K562 (cell line): Measurements from ENCODE around the gene GIPR. TPM values are rescaled to one million over a fixed set of nuclear protein-coding genes. Genes with fewer than 3 reads are reported as not detected.

Experiments used
- ARNT ChIP-seq, 2 experiments: fragments of 450-650 bp; IDR thresholded peaks; 2 replicates each; pipeline ENCODE4 v1.6.1; 2016; ENCODE audit warnings: mild to moderate bottlenecking in 1 of 2
- CSDE1 ChIP-seq, 2 experiments: fragments of 450-650 bp; IDR thresholded peaks; 2 replicates each; pipeline ENCODE4 v1.6.1; 2016; ENCODE audit warnings: mild to moderate bottlenecking in 1 of 2
- FOXK2 ChIP-seq, 2 experiments: fragments of 450-650 bp; IDR thresholded peaks in 1 of 2; conservative IDR thresholded peaks in 1 of 2; 2 replicates each; pipeline ENCODE4 v1.6.1; 2016; ENCODE audit warnings: low read depth in 2 of 2, mild to moderate bottlenecking in 1 of 2
- HDAC1 ChIP-seq, 2 experiments: fragments of 450-650 bp; IDR thresholded peaks; 2 replicates each; pipeline ENCODE4 v1.6.1; 2016 to 2017; ENCODE audit warnings: inconsistent platforms in 1 of 2, mild to moderate bottlenecking in 1 of 2, moderate library complexity in 1 of 2
- JUND ChIP-seq, 2 experiments: IDR thresholded peaks; 2 replicates in 1 of 2; 3 replicates in 1 of 2; pipeline ENCODE4 v1.6.1; 2011; ENCODE audit warnings: borderline replicate concordance in 2 of 2, low read depth in 2 of 2, low read length in 2 of 2, improper control_type of control experiment in 1 of 2, missing biosample characterization in 1 of 2, missing genetic modification characterization in 1 of 2, missing genetic modification reagents in 1 of 2
- NBN ChIP-seq: fragments of 450-650 bp; IDR thresholded peaks from 2 replicates; pipeline ENCODE4 v1.6.1; 2016; ENCODE audit warnings: low read depth, mild to moderate bottlenecking
- NCOA1 ChIP-seq: fragments of 450-650 bp; IDR thresholded peaks from 2 replicates; pipeline ENCODE4 v1.6.1; 2016; ENCODE audit warnings: low read depth
- RBM22 ChIP-seq: fragments of 200-400 bp; formaldehyde crosslinking; IDR thresholded peaks from 2 replicates; pipeline ENCODE4 v1.6.1; 2018; ENCODE audit warnings: low read length, low read depth; ENCODE audit not compliant: poor library complexity, severe bottlenecking
- RBM34 ChIP-seq: fragments of 200-400 bp; formaldehyde crosslinking; IDR thresholded peaks from 2 replicates; pipeline ENCODE4 v1.6.1; 2018; ENCODE audit warnings: low read length, borderline replicate concordance; ENCODE audit not compliant: insufficient read depth
- TAF1 ChIP-seq: IDR thresholded peaks from 2 replicates; pipeline ENCODE4 v1.6.1; 2011; ENCODE audit warnings: mild to moderate bottlenecking, low read length, moderate library complexity; ENCODE audit not compliant: insufficient read depth, control insufficient read depth, severe bottlenecking; ENCODE audit errors: extremely low read depth
- TRIM24 ChIP-seq, 2 experiments: fragments of 450-650 bp; IDR thresholded peaks; 2 replicates each; pipeline ENCODE4 v1.6.1; 2016
- ZNF140 ChIP-seq: fragments of 250-450 bp; sonication (Bioruptor Pico); IDR thresholded peaks from 2 replicates; pipeline ENCODE4 v1.8.0; 2021; ENCODE audit warnings: moderate library complexity, mild to moderate bottlenecking, inconsistent platforms
- ZNF3 ChIP-seq: fragments of 250-450 bp; sonication (Bioruptor Pico); IDR thresholded peaks from 2 replicates; pipeline ENCODE4 v1.5.0; 2021; ENCODE audit warnings: mild to moderate bottlenecking, moderate library complexity
- ZNF583 ChIP-seq: fragments of 250-450 bp; sonication (Bioruptor Pico); IDR thresholded peaks from 2 replicates; pipeline ENCODE4 v1.4.0; 2020
- polyA plus RNA-seq, 8 experiments: library from polyadenylated mRNA; depleted of rRNA in 4 of 8; stranded (reverse) in 5 of 8; unstranded in 3 of 8; fragments of >200 nt; fragmentation: Nextera tagmentation in 2 of 8; fragmentation: Illumina TruSeq in 1 of 8; extraction: Ambion mirVana in 2 of 8; extraction: Trizol in 1 of 8; gene quantifications; 2 replicates each; pipeline versions ENCODE4 v1.2.1 to v1.2.3, GENCODE V29; 2011 to 2014; ENCODE audit warnings: inconsistent platforms in 1 of 8, missing spikeins in 1 of 8
- total RNA-seq, 7 experiments: library from RNA; depleted of rRNA in 6 of 7; stranded (reverse); fragments of >200 nt in 6 of 7; fragmentation: Illumina TruSeq in 2 of 7; extraction: Trizol in 2 of 7; gene quantifications; 2 replicates each; pipeline versions ENCODE4 v1.2.1 to v1.2.3, GENCODE V29; 2011 to 2021; ENCODE audit warnings: low replicate concordance in 1 of 7
- TF ChIP-seq, protein P1 (sequence below): fragments of 250-450 bp; sonication (Bioruptor Pico); IDR thresholded peaks from 2 replicates; pipeline ENCODE4 v1.4.0; 2020; ENCODE audit warnings: mild to moderate bottlenecking, moderate library complexity, borderline replicate concordance
- TF ChIP-seq, protein P2 (sequence below): fragments of 450-650 bp; IDR thresholded peaks from 2 replicates; pipeline ENCODE4 v1.7.0; 2016; ENCODE audit warnings: borderline replicate concordance
- TF ChIP-seq, protein P3 (sequence below): sonication (generic); formaldehyde crosslinking; IDR thresholded peaks from 2 replicates; pipeline ENCODE4 v1.9.0; 2022; ENCODE audit warnings: mild to moderate bottlenecking, missing genetic modification reagents
- TF ChIP-seq, protein P4 (sequence below): fragments of 250-450 bp; sonication (Bioruptor Pico); IDR thresholded peaks from 2 replicates; pipeline ENCODE4 v1.6.1; 2021; ENCODE audit warnings: mild to moderate bottlenecking
- TF ChIP-seq, protein P5 (sequence below): sonication (generic); formaldehyde crosslinking; IDR thresholded peaks from 2 replicates; pipeline ENCODE4 v1.8.1; 2023; ENCODE audit warnings: mild to moderate bottlenecking, missing genetic modification reagents

GIPR gene
- total and polyA plus RNA-seq, 9 of the 15 experiments (the other 6 are each of a cell fraction or from before 2014, with no cell fraction given), result 2.2 to 26.8 (median 12.7) TPM

DNA sequence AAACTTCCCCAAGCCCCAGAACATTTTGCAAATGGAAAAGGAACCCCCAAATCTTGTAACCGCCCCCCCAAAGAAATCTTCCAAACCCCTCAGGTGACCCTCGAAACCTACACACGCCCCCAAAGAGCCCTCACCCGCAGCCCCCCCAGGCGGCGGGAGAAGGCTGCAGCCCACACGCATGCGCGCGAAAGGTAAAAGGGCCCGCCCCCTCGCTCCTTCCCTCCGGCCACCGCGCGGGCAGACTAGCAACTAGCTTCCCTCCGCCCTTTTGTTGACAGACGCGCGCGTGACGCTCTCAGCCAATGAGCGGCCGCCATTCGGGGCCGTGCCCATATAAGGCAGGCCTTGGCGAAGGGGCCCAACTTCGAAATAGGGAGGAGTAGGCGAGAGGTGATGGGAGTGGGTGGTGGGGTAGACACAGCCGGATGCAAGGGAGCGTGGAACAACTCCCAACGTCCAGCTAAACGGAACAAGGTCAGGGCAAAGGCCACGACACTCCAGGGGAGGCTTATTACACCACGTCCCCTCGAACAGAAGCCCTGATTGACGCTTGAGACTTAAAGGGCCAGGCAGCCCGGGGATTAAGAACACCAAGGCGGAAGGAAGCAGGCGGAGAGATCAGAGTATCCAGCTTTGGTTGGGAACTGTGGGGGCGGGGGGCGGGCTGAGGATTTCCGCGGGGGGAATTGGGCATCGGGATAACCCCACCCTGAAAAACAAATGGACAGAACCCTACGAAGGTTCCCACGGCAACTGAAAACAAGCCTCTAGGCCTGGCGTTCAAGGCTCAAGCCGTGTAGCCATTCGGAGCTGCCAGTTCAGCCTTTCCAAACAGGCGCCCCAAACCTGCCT lies 49.3 kb downstream of the GIPR start (continued):
- TF ChIP-seq, protein P1, sequence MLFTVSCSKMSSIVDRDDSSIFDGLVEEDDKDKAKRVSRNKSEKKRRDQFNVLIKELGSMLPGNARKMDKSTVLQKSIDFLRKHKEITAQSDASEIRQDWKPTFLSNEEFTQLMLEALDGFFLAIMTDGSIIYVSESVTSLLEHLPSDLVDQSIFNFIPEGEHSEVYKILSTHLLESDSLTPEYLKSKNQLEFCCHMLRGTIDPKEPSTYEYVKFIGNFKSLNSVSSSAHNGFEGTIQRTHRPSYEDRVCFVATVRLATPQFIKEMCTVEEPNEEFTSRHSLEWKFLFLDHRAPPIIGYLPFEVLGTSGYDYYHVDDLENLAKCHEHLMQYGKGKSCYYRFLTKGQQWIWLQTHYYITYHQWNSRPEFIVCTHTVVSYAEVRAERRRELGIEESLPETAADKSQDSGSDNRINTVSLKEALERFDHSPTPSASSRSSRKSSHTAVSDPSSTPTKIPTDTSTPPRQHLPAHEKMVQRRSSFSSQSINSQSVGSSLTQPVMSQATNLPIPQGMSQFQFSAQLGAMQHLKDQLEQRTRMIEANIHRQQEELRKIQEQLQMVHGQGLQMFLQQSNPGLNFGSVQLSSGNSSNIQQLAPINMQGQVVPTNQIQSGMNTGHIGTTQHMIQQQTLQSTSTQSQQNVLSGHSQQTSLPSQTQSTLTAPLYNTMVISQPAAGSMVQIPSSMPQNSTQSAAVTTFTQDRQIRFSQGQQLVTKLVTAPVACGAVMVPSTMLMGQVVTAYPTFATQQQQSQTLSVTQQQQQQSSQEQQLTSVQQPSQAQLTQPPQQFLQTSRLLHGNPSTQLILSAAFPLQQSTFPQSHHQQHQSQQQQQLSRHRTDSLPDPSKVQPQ (CRISPR knock-in tag), result no peak
- peak; percentile 53 for TF ChIP-seq TAF1
- peak; percentile 54; the same call in 1 of the 2 replicates for TF ChIP-seq NBN
- peak; percentile 86 for TF ChIP-seq JUND (IDR thresholded peaks at IDR 0.05; ENCODE audit: borderline replicate concordance, low read depth, low read length)
- peak; percentile 58; the same call in 1 of the 3 replicates for TF ChIP-seq JUND (tag; IDR thresholded peaks at IDR 0.05; ENCODE audit: borderline replicate concordance, low read depth, low read length)
- TF ChIP-seq HDAC1 (IDR thresholded peaks at IDR 0.05), result peak in 1 of 2 experiments; percentile 76; a peak in 2 of 4 replicates
- TF ChIP-seq, protein P2, sequence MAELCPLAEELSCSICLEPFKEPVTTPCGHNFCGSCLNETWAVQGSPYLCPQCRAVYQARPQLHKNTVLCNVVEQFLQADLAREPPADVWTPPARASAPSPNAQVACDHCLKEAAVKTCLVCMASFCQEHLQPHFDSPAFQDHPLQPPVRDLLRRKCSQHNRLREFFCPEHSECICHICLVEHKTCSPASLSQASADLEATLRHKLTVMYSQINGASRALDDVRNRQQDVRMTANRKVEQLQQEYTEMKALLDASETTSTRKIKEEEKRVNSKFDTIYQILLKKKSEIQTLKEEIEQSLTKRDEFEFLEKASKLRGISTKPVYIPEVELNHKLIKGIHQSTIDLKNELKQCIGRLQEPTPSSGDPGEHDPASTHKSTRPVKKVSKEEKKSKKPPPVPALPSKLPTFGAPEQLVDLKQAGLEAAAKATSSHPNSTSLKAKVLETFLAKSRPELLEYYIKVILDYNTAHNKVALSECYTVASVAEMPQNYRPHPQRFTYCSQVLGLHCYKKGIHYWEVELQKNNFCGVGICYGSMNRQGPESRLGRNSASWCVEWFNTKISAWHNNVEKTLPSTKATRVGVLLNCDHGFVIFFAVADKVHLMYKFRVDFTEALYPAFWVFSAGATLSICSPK, result no peak
- peak in 1 of 2 experiments; percentile 40; a peak in 1 of 4 replicates for TF ChIP-seq TRIM24 (IDR thresholded peaks at IDR 0.05)
- TF ChIP-seq NCOA1, result peak; percentile 56; the same call in 1 of the 2 replicates
- no peak for TF ChIP-seq CSDE1 (IDR thresholded peaks at IDR 0.05)
- TF ChIP-seq, protein P3, sequence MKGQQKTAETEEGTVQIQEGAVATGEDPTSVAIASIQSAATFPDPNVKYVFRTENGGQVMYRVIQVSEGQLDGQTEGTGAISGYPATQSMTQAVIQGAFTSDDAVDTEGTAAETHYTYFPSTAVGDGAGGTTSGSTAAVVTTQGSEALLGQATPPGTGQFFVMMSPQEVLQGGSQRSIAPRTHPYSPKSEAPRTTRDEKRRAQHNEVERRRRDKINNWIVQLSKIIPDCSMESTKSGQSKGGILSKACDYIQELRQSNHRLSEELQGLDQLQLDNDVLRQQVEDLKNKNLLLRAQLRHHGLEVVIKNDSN (CRISPR knock-in tag), result peak; percentile 99
- peak in 1 of 2 experiments; percentile 85; a peak in 2 of 4 replicates for TF ChIP-seq ARNT (IDR thresholded peaks at IDR 0.05)
- TF ChIP-seq, protein P4, sequence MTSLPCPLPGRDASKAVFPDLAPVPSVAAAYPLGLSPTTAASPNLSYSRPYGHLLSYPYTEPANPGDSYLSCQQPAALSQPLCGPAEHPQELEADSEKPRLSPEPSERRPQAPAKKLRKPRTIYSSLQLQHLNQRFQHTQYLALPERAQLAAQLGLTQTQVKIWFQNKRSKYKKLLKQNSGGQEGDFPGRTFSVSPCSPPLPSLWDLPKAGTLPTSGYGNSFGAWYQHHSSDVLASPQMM (CRISPR knock-in tag), result no peak
- no peak for TF ChIP-seq RBM22
- no peak for TF ChIP-seq RBM34
- no peak for TF ChIP-seq ZNF140 (CRISPR knock-in tag)
- TF ChIP-seq, protein P5, sequence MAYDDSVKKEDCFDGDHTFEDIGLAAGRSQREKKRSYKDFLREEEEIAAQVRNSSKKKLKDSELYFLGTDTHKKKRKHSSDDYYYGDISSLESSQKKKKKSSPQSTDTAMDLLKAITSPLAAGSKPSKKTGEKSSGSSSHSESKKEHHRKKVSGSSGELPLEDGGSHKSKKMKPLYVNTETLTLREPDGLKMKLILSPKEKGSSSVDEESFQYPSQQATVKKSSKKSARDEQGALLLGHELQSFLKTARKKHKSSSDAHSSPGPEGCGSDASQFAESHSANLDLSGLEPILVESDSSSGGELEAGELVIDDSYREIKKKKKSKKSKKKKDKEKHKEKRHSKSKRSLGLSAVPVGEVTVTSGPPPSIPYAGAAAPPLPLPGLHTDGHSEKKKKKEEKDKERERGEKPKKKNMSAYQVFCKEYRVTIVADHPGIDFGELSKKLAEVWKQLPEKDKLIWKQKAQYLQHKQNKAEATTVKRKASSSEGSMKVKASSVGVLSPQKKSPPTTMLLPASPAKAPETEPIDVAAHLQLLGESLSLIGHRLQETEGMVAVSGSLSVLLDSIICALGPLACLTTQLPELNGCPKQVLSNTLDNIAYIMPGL (CRISPR knock-in tag), result no peak
- TF ChIP-seq ZNF3, result no peak
- peak; percentile 96 to 97 for TF ChIP-seq FOXK2 (conservative IDR thresholded peaks at IDR 0.05 in 1 of 2, IDR thresholded peaks at IDR 0.05 in 1 of 2; ENCODE audit: low read depth in 2 of 2)
- TF ChIP-seq ZNF583 (CRISPR knock-in tag), result no peak
